ENCODE measurements around the gene KLHL3. TPM values are rescaled to one million over a fixed set of nuclear protein-coding genes. Genes with fewer than 3 reads are reported as not detected.
A peak's percentile ranks its signal among the peaks of the same experiment; 100 is the strongest.

The KLHL3 gene
- total and polyA plus RNA-seq, 12 donors, result 12.4 to 37.4 (median 23.7) TPM

DNA sequence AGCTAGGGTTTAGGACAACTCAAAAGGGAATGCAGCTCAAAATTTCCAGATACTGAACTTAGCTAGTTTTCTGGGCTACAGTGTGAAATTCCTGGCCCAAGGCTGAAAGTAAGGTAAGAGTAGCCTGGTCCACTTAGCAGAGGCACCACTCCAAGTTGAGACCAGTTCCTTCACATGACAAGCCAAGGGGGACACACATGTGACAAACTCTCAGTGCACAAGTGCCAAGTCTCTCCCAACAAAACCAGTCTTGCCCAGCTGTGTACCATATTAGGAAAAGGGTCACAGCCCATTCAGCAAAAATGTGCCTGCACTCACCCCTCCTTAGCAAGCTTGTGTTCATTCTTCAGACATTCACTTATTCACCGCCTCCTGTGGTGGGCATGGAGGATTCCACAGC is 27.8 kb downstream of the KLHL3 start:
- H3K27me3 ChIP-seq, result no peaks in the 10 kb centered on the region
- H3K9me3 ChIP-seq, result peaks cover 0 to 6% (median under 1%) of the 10 kb centered on the region in 11 donors
- TF ChIP-seq, protein P1, sequence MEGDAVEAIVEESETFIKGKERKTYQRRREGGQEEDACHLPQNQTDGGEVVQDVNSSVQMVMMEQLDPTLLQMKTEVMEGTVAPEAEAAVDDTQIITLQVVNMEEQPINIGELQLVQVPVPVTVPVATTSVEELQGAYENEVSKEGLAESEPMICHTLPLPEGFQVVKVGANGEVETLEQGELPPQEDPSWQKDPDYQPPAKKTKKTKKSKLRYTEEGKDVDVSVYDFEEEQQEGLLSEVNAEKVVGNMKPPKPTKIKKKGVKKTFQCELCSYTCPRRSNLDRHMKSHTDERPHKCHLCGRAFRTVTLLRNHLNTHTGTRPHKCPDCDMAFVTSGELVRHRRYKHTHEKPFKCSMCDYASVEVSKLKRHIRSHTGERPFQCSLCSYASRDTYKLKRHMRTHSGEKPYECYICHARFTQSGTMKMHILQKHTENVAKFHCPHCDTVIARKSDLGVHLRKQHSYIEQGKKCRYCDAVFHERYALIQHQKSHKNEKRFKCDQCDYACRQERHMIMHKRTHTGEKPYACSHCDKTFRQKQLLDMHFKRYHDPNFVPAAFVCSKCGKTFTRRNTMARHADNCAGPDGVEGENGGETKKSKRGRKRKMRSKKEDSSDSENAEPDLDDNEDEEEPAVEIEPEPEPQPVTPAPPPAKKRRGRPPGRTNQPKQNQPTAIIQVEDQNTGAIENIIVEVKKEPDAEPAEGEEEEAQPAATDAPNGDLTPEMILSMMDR (IDR thresholded peaks at IDR 0.05), result no peak
- ATAC-seq (peak in 6 of 8 donors; percentile 39 to 83 (median 47)), DNase-seq (no peak)
- no peak overlapping the region for H3K27ac ChIP-seq
- H3K36me3 ChIP-seq, result peaks cover 0 to 48% (median 2%) of the 10 kb centered on the region in 9 donors
- intact Hi-C loops (cut with DNase I), result no loop called here
- H3K4me3 ChIP-seq, result no peak overlapping the region
- 90 to 98% methylated on average over 1 of the region's 1 CpG for WGBS, 2 donors
- peaks cover 0 to 32% (median 4%) of the 10 kb centered on the region in 9 donors for H3K4me1 ChIP-seq

DNA sequence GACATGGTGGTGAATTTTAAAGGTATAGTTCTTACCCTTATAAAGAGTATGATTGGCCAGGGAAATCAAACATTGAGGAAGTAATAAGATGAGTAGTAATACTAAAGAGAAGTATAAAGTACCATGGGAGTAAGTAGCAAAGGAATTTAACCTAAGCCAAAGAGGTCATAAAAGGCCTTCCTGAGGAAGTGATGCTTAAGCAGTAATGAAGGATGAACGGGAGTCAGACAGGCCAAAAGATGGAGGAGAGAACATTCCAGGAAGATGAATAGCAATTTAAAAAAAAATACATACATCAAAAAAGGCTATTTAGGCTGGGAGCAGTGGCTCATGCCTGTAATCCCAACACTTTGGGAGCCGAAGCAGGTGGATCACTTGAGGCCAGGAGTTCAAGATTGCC is 29.0 kb downstream of the KLHL3 start:
- intact Hi-C loops (cut with DNase I), result no loop called here
- Histone ChIP-seq H3K27me3 (no peaks in the 10 kb centered on the region), H3K9me3 (no peaks in the 10 kb centered on the region), H3K36me3 (peaks cover 0 to 48% (median 2%) of the 10 kb centered on the region in 9 donors), H3K4me3 (no peak overlapping the region), H3K27ac (no peak overlapping the region), H3K4me1 (peaks cover 0 to 32% (median 4%) of the 10 kb centered on the region in 9 donors)
- ATAC-seq, result no peak
- WGBS, 2 donors, result 79 to 83% methylated on average over 2 of the region's 2 CpGs
- TF ChIP-seq, protein P1 (IDR thresholded peaks at IDR 0.05), result no peak
- DNase-seq, result no peak

GRCh38 chr5:137705106-137705505 is 30.8 kb downstream of the KLHL3 start:
- intact Hi-C loops (cut with DNase I), result no loop called here
- Histone ChIP-seq H3K36me3 (peaks cover 0 to 55% (median 2%) of the 10 kb centered on the region in 9 donors), H3K27ac (no peak overlapping the region), H3K4me3 (no peak overlapping the region), H3K9me3 (no peaks in the 10 kb centered on the region), H3K27me3 (no peaks in the 10 kb centered on the region), H3K4me1 (peaks cover 1 to 28% (median 7%) of the 10 kb centered on the region in 9 donors)
- TF ChIP-seq, protein P1 (IDR thresholded peaks at IDR 0.05), result no peak
- ATAC-seq, result no peak
- no peak for DNase-seq

DNA sequence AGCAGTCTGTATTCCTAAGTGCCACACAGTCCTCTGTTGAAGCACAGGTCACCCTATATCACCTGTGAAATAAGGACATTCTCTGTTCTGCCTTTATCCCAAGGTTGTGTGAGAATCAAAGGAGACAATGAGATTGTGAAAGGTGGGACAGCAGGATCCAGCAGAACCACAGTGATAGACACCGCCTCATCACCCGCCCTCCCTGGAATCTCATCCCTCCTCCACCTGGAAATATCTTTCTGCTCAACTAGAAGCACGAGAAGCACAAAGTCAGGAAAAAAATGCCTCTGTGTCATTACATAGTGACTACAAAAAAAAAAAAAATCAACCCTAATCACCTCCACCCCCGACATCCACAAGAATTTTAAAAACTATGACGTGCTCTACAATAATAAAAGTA is 32.3 kb downstream of the KLHL3 start:
- no peaks in the 10 kb centered on the region for H3K27me3 ChIP-seq
- H3K36me3 ChIP-seq, result peaks cover 0 to 49% (median 2%) of the 10 kb centered on the region in 9 donors
- H3K4me1 ChIP-seq, result peaks cover 11 to 26% (median 17%) of the 10 kb centered on the region in 9 donors
- TF ChIP-seq, protein P1 (IDR thresholded peaks at IDR 0.05), result no peak
- DNase-seq, result no peak
- WGBS, 2 donors, result 93 to 94% methylated on average over 5 of the region's 5 CpGs
- no peaks in the 10 kb centered on the region for H3K9me3 ChIP-seq
- H3K27ac ChIP-seq, result no peak overlapping the region
- intact Hi-C loops (cut with DNase I), result loop anchor here in 1 of 10 donors (5.0 kb wide), 1 partner anchor 36 kb away; no protein-coding TSS in a partner anchor
- H3K4me3 ChIP-seq, result no peak overlapping the region
- no peak for ATAC-seq

All from heart right ventricle (tissue), 16 donors.